Measurements from ENCODE around the gene FMNL2.

- TF ChIP-seq CTCF (IDR thresholded peaks at IDR 0.05) (no peak), POLR2A (IDR thresholded peaks at IDR 0.05) (no peak)
Measured at GRCh38 chr2:152646264-152646663, 311.3 kb downstream of the FMNL2 start.

All from heart left ventricle (tissue), 13 donors.